Karpas-422 (cell line): ENCODE data around the gene IQCF2. TPM values are rescaled to one million over a fixed set of nuclear protein-coding genes. Genes with fewer than 3 reads are reported as not detected.
"Not testable (repeated sequence)": the region's sequence is repeated elsewhere in the genome, so short reads cannot be mapped to it uniquely, and the experiment has no call there.

ENCODE experiments used
- DNase-seq: peaks from one replicate; pipeline ENCODE4 v3.0.0-alpha.2; 2015
- H2AFZ ChIP-seq: fragments of 200-600 bp; sonication (generic); 2 replicates; pipeline ENCODE4 v1.6.1; 2014; ENCODE audit warnings: antibody characterized with exemption, low read length, mixed read lengths
- H3K27ac ChIP-seq: fragments of 200-600 bp; sonication (generic); 2 replicates; pipeline ENCODE4 v1.5.1; 2014; ENCODE audit warnings: mild to moderate bottlenecking, low read length, moderate library complexity
- H3K27me3 ChIP-seq: fragments of 200-600 bp; sonication (generic); 2 replicates; pipeline ENCODE4 v1.6.1; 2014; ENCODE audit warnings: low read length, mixed read lengths
- H3K36me3 ChIP-seq: fragments of 200-600 bp; sonication (generic); 2 replicates; pipeline ENCODE4 v1.6.1; 2014; ENCODE audit warnings: low read length, mixed read lengths; ENCODE audit not compliant: insufficient read depth
- H3K4me1 ChIP-seq: fragments of 200-600 bp; sonication (generic); 2 replicates; pipeline ENCODE4 v1.6.1; 2014; ENCODE audit warnings: mild to moderate bottlenecking, low read length, mixed read lengths
- H3K4me2 ChIP-seq: fragments of 200-600 bp; sonication (generic); 2 replicates; pipeline ENCODE4 v1.6.1; 2014; ENCODE audit warnings: low read length, low read depth, mild to moderate bottlenecking; ENCODE audit not compliant: poor library complexity, severe bottlenecking
- H3K4me3 ChIP-seq: fragments of 200-600 bp; sonication (generic); 2 replicates; pipeline ENCODE4 v1.5.1; 2014; ENCODE audit warnings: mild to moderate bottlenecking, antibody characterized with exemption, low read length, mixed read lengths
- H3K79me2 ChIP-seq: fragments of 200-600 bp; sonication (generic); 2 replicates; pipeline ENCODE4 v1.6.1; 2014; ENCODE audit warnings: mild to moderate bottlenecking, low read length, mixed read lengths
- H3K9ac ChIP-seq: fragments of 200-600 bp; sonication (generic); 2 replicates; pipeline ENCODE4 v1.6.0; 2014; ENCODE audit warnings: low read length
- H3K9me2 ChIP-seq: fragments of 200-600 bp; sonication (generic), shearing (Covaris generic); replicated peaks from 2 replicates; pipeline ENCODE4 v1.6.0; 2014; ENCODE audit warnings: mild to moderate bottlenecking, low read length, moderate library complexity; ENCODE audit not compliant: insufficient read depth
- H3K9me3 ChIP-seq: fragments of 300-700, 200-600 bp; sonication (generic); 2 replicates; pipeline ENCODE4 v1.6.1; 2014; ENCODE audit warnings: low read length, mixed read lengths
- H4K20me1 ChIP-seq: fragments of 200-600 bp; sonication (generic); 2 replicates; pipeline ENCODE4 v1.6.1; 2014; ENCODE audit warnings: mild to moderate bottlenecking, antibody characterized with exemption, low read length, low read depth; ENCODE audit not compliant: insufficient read depth
- total RNA-seq: library from RNA; depleted of rRNA; stranded (reverse); fragments of >200 nt; shearing (Covaris generic); gene quantifications from 2 replicates; pipeline ENCODE4 v1.2.3, GENCODE V29; 2014; ENCODE audit warnings: low replicate concordance

The IQCF2 gene
- total RNA-seq, 1 experiment from 2014 or later: not detected

- Histone ChIP-seq H3K9ac (no peak overlapping the region), H3K4me2 (no peak overlapping the region), H3K4me1 (no peaks in the 10 kb centered on the region), H3K9me3 (no peaks in the 10 kb centered on the region), H3K79me2 (no peaks in the 10 kb centered on the region), H3K9me2 (no peaks in the 10 kb centered on the region), H3K4me3 (no peak overlapping the region), H2AFZ (no peak overlapping the region), H3K27me3 (no peaks in the 10 kb centered on the region), H3K27ac (no peak overlapping the region), H4K20me1 (no peaks in the 10 kb centered on the region), H3K36me3 (no peaks in the 10 kb centered on the region)
- DNase-seq: no peak
These were observed 27.2 kb downstream of the IQCF2 start for GRCh38 chr3:51888463-51889105.

DNA sequence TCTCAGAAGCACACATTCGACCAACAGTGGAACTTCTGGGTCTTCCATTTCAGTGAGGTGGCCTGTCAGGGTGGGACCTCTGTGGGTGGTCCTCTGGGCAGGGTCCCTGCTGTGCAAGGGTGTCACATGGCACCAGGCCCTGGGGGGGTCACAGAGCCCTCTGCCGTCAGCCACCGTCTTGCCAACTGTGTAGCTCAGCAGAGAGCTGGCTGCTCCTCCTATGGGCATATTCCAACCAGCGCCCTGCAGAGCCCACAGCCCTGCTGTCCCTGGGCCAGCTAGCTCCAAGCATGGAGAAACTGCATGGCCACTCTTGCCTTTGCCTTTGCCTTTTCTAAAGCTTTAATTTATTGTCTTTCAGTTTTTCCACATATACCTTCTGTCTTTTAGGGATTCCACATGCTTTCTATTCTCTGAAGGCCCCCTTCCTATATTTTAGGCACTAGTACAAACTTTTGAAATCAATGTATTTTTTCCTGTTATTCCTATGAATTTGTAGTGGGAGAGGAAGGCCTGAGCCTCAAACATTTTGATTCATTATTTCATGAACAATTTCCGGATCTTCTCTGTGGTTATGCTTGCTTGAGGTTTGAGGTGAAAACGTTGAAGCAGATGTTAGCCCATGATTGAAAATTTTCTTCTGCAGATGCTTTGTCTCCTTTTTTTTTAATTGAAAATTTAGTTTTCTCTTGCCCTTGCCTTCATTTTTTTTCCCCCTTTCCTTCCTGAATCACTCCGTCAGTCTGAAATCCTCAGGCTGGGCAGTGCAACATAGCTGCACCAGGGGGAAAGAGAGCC is 30.0 kb downstream of the IQCF2 start:
- no peak overlapping the region for H3K4me3 ChIP-seq
- no peaks in the 10 kb centered on the region for H3K27me3 ChIP-seq
- H3K9me3 ChIP-seq: no peaks in the 10 kb centered on the region
- no peaks in the 10 kb centered on the region for H3K36me3 ChIP-seq
- H3K4me1 ChIP-seq: no peaks in the 10 kb centered on the region
- no peak overlapping the region for H3K4me2 ChIP-seq
- DNase-seq: no peak
- no peaks in the 10 kb centered on the region for H3K9me2 ChIP-seq
- no peaks in the 10 kb centered on the region for H4K20me1 ChIP-seq
- no peak overlapping the region for H3K9ac ChIP-seq
- no peaks in the 10 kb centered on the region for H3K79me2 ChIP-seq
- no peak overlapping the region for H3K27ac ChIP-seq
- no peak overlapping the region for H2AFZ ChIP-seq

DNA sequence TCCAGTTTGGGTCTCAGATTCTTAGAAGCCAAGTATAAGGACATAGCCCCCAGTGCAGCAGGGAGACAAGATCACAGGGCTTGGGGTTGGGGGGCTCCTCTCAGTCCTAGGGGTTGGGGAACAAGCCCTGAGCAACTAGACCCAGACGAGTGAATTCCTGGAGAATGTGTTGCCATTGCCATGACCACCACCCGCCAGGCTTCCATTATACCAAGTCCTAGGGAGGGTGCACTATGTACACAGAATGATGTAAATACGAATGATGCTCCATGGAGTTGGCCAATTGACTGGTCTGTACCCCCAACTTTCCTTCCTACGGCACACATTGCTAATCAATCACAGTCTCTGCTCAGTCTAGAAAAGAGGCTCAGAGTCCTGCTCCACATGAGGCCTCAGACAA is 33.0 kb downstream of the IQCF2 start:
- no peaks in the 10 kb centered on the region for H4K20me1 ChIP-seq
- no peaks in the 10 kb centered on the region for H3K9me2 ChIP-seq
- H3K27ac ChIP-seq: no peak overlapping the region
- no peak overlapping the region for H3K9ac ChIP-seq
- no peaks in the 10 kb centered on the region for H3K4me1 ChIP-seq
- DNase-seq: no peak
- no peaks in the 10 kb centered on the region for H3K27me3 ChIP-seq
- H3K9me3 ChIP-seq: no peaks in the 10 kb centered on the region
- no peak overlapping the region for H3K4me2 ChIP-seq
- no peaks in the 10 kb centered on the region for H3K36me3 ChIP-seq
- no peak overlapping the region for H2AFZ ChIP-seq
- H3K4me3 ChIP-seq: no peak overlapping the region
- no peaks in the 10 kb centered on the region for H3K79me2 ChIP-seq

DNA sequence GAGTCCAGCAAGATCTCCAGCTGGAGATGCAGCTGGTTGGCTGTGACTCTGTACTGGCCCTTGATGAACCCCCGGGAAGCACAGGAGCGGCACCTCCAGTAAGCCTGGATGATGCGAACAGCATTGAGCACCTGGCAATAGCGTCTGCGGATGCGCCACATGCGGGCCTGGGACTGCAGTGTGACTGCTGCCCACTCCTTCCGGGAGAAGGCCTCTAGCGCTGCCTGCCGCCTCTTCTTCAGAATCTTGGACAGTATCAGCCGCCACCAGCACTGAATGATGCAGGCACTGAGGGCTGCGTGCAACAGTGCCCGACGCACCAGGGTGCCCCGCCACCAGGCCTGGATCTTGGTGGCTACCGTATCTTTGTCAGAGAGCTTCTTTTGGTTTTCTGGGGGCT is 33.5 kb downstream of the IQCF2 start:
- Histone ChIP-seq H3K9ac (no peak overlapping the region), H4K20me1 (no peaks in the 10 kb centered on the region), H3K4me3 (no peak overlapping the region), H2AFZ (no peak overlapping the region), H3K27ac (no peak overlapping the region), H3K4me2 (no peak overlapping the region), H3K9me3 (no peaks in the 10 kb centered on the region), H3K9me2 (no peaks in the 10 kb centered on the region), H3K36me3 (no peaks in the 10 kb centered on the region), H3K79me2 (no peaks in the 10 kb centered on the region), H3K4me1 (no peaks in the 10 kb centered on the region), H3K27me3 (no peaks in the 10 kb centered on the region)
- DNase-seq: no peak

GRCh38 chr3:51896607-51897305 is 35.3 kb downstream of the IQCF2 start:
- Histone ChIP-seq H3K4me1 (no peaks in the 10 kb centered on the region), H3K4me2 (no peak overlapping the region), H3K27ac (no peak overlapping the region), H3K36me3 (no peaks in the 10 kb centered on the region), H2AFZ (no peak overlapping the region), H3K27me3 (no peaks in the 10 kb centered on the region), H3K79me2 (no peaks in the 10 kb centered on the region), H3K4me3 (no peak overlapping the region), H3K9me2 (no peaks in the 10 kb centered on the region), H4K20me1 (no peaks in the 10 kb centered on the region), H3K9ac (no peak overlapping the region), H3K9me3 (no peaks in the 10 kb centered on the region)
- DNase-seq: no peak

- Histone ChIP-seq H3K4me2 (no peak overlapping the region), H3K9me3 (no peaks in the 10 kb centered on the region)
- no peak for DNase-seq
These were observed 36.0 kb downstream of the IQCF2 start for GRCh38 chr3:51897391-51897790.

DNA sequence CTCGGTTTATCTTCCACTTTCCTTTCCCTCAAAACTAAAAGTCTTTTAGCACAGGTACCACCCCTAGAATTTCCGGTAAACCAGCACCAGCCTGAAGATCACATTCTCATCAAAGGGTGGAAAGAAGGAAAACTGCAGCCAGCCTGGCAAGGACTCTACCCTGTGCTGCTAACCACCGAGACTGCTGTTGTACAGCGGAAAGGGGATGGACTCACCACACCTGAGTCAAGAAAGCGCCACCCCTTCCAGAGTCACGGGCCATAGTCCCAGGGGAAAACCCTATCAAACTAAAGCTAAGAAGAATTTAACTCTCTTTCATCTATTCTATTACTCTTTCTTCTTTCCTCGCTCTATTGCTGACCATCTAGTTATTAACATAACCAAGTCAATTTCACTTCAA is 38.6 kb downstream of the IQCF2 start:
- H3K27me3 ChIP-seq, DNase-seq, H3K9me2 ChIP-seq, H3K9me3 ChIP-seq, H3K36me3 ChIP-seq, H3K9ac ChIP-seq, H3K4me2 ChIP-seq, H3K4me3 ChIP-seq, H3K27ac ChIP-seq, H3K4me1 ChIP-seq, H3K79me2 ChIP-seq, H2AFZ ChIP-seq, H4K20me1 ChIP-seq: not testable (repeated sequence)

More at GRCh38 chr3:51897391-51897790, 36.0 kb downstream of the IQCF2 start:
- Histone ChIP-seq H3K36me3 (no peaks in the 10 kb centered on the region), H3K27ac (no peak overlapping the region), H3K4me3 (no peak overlapping the region), H3K9ac (no peak overlapping the region), H3K27me3 (no peaks in the 10 kb centered on the region), H3K79me2 (no peaks in the 10 kb centered on the region), H4K20me1 (no peaks in the 10 kb centered on the region), H2AFZ (no peak overlapping the region), H3K9me2 (no peaks in the 10 kb centered on the region), H3K4me1 (no peaks in the 10 kb centered on the region)

DNA sequence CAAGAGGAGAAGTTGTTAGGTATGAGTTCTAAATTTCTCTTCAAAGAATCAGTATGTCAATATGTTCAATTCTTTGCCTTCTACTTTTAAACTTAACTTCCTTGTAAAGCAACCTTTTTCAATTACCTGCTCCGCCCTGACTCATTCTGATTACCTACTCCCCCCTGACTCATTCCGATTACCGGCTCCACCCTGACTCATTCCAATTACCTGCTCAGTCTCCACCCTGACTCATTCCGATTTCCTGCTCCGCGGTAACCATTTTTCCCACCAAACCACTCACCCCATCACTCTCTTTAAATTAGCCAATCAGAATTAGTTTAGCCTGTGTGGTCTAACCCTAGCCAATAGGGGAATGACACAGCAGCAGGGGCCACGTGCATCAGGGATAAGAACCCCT is 40.9 kb downstream of the IQCF2 start:
- not testable (repeated sequence) for H3K4me2 ChIP-seq, H3K9me3 ChIP-seq, H3K9ac ChIP-seq, H3K4me3 ChIP-seq, H3K27me3 ChIP-seq, H3K9me2 ChIP-seq, H3K36me3 ChIP-seq, H2AFZ ChIP-seq, DNase-seq, H4K20me1 ChIP-seq, H3K27ac ChIP-seq, H3K4me1 ChIP-seq, H3K79me2 ChIP-seq
